GM18505 (cell line): ENCODE measurements around the gene OR8G1.

ENCODE experiments used
- ATAC-seq: cut with Tn5 transposase; IDR thresholded peaks from one replicate; pipeline ENCODE4 v1.9.1; 2021; ENCODE audit not compliant: unreplicated experiment
- POLR2A ChIP-seq: IDR thresholded peaks from 4 replicates; pipeline ENCODE4 v1.6.1; 2011; ENCODE audit warnings: borderline replicate concordance; ENCODE audit not compliant: insufficient read depth, insufficient read length; ENCODE audit errors: extremely low read depth

The OR8G1 gene

DNA sequence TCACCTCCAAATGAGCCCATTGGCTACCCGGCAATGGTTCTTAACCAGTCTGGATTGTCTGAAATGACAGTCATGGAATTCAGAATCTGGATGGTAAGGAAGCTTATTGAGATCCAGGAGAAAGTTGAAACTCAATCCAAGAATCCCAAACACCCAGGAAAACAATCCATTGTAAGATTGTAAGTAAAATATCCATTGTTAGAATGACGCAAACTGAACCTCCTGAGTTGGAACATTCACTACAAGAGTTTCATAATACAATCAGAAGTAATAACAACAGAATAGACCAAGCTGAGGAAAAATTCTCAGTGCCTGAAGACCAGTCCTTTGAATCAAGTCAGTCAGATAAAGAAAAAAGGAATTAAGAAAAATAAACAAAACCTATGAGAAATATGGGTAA lies 37.4 kb downstream of the OR8G1 start:
- ATAC-seq: no peak
- TF ChIP-seq POLR2A: no peak

DNA sequence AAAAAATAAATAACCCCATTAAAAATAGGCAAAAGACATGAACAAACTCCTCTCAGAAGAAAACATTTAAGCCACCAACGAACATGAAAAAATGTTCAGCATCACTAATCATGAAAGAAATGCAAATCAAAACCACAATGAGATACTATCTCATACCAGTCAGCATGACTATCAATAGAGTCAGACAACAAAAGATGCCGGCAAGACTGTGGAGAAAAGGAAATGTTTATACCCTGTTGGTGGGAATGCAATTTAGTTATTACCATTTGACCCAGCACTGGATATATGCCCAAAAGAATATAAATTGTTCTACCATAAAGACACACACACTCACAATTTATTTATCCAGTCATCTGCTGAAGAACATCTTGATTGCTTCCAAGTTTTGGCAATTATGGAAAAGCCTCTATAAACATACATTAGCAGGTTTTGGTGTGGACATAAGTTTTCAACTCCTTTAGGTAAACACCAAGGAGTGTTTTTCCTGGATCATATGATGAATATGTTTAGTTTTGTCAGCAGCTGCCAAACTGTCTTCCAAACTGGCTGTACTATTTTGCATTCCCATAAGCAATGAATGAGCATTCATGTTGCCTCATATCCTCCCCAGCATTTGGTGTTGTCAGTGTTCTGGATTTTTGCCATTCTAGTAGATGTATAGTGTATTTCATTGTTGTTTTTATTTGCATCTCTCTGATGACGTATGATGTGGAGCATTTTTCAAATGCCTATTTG lies 44.9 kb downstream of the OR8G1 start:
- ATAC-seq: no peak
- TF ChIP-seq POLR2A: no peak

DNA sequence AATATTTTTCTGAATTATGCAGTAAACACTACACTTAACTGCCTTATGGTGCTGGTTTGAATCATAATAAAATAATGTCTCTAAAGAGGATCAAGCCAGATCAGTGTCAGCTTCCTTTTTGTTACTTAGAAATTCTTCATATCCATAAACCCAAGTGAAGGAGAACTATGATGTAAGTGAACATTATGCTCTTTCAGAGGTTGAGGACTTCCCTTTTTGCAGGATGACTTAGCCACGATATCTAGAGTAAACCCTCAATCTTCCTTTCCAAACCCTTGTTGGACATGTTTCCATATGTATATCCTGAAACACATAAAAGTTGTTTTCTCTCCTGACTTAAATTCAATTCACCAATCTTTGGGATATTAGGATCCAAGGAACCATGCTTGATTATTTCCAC lies 53.8 kb downstream of the OR8G1 start:
- no peak for ATAC-seq
- TF ChIP-seq POLR2A: no peak

DNA sequence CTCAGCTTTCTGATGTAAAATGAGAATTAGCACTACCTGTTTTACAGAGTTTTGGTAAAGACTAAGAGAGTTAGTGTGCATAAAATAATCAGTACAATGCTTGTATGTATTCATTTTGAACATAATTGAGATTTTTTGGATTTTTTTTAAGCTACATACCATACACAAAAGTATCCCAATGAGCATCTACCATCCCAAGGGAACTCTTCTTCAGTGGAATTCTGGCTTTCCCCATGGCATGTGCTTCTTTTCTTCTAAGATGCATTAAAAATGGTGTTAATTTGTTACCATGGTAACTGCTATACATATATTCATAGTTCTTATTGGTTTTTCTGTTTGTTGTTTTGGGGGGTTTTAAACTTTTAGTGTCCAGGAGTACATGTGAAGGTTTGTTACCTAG lies 55.1 kb downstream of the OR8G1 start:
- no peak for ATAC-seq
- TF ChIP-seq POLR2A: no peak

DNA sequence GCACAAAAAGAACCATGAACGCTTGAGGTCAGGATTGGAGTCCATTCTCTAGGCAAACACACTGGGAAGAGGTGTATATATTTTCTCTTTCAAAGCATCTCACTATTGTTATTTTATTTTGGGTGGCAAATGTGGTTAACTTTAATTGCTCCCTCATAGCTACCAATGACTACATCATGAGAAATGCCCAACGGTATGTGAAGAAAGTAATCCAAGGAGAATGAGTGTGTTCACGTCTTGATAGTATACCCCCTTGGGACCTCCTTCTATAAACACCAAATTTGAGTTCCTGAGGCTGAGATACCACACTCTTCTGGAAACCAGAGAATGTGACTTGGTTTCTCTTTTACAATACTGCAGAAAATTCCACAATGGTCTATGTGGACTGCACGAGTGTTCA lies 57.0 kb downstream of the OR8G1 start:
- no peak for TF ChIP-seq POLR2A
- no peak for ATAC-seq

DNA sequence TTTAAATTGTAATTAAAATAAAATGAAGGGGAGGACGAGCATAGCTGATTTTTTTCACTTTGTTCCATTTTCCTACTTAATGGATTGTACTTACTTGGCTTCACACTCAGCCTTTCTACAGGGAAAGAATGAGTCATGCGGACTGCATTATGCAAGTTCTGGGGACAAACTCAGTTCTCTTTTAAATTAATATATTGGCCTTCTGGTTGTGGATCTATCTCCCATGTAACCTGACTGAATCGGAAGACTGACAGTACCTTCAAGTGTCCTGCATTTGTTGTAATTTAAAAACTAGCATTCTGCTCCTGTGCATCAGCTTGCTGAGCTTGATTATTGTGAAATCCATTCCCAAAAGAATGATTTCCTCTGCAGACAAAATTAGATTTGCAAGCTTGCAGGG lies 60.7 kb downstream of the OR8G1 start:
- ATAC-seq: no peak
- no peak for TF ChIP-seq POLR2A

DNA sequence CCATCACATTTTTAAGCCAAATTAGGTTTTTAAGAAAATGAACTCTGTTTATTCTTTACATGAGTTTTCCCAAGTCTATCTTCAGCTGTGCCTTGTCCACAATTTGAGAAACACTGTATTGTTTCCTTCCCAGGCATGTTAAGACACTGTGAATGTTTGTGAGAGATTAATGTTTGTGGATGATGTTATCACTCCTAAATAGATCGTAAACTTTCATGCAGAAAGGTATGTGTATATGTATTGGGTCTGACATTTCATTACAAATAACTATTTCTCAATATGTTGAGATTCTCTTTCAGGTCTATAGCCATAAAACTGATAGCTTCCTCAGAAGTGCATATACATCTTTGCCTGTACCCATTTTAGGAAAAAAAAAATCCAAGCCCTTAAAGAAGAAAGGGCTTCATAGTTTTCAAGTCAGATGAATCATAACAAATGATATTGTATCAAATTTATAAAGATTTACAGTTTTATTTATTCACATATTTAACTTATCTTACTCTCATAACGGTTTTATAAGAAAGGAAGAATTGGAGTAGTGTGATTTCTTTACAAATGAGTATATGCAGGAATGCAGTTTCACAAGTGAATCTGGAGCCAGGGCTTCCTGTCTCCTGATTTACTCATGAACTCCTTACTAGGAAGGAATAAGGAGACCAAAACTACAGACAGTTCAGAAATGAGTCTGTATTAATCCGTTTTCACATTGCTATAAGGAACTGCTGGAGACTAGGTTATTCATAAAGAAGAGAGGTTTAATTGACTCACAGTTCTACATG lies 61.6 kb downstream of the OR8G1 start:
- ATAC-seq: no peak
- no peak for TF ChIP-seq POLR2A
